ENCODE measurements around the gene UBXN4. TPM values are rescaled to one million over a fixed set of nuclear protein-coding genes. Genes with fewer than 3 reads are reported as not detected.
"Not testable (repeated sequence)": the region's sequence is repeated elsewhere in the genome, so short reads cannot be mapped to it uniquely, and the experiment has no call there.

The UBXN4 gene
- total RNA-seq, 2 experiments from 2014 or later, result 94.1 to 96.2 TPM

DNA sequence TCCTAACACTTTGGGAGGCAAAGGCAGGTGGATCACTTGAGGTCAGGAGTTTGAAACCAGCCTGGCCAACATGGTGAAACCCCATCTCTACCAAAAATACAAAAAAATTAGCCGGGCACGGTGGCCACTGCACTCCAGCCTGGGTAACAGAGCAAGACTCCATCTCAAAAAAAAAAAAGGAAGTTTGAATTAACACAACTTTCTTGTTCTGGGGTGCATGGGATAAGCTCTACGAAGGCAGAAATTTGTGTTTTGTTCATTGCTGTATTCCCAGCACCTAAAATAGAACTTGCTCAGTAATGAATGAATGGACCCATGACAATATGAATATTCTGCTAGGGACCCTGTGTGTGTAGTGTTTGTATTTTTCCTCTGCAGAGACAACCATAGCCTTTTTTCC is 66.2 kb downstream of the UBXN4 start:
- H3K4me1 Mint-ChIP-seq (ENCODE audit: low read depth); H3K27me3 Mint-ChIP-seq (ENCODE audit: low read depth); H3K27ac Mint-ChIP-seq; H3K9me3 Mint-ChIP-seq (ENCODE audit: insufficient read depth); ATAC-seq; DNase-seq; POLR2A ChIA-PET; H3K4me3 Mint-ChIP-seq: not testable (repeated sequence)
- peaks cover 10% of the 10 kb centered on the region for H3K36me3 Mint-ChIP-seq (ENCODE audit: low read depth)
- CTCF ChIA-PET, result interaction anchor here (6.9 kb wide), 1 partner anchor 10 kb away, joined by 48 read pairs; no protein-coding TSS in a partner anchor

GRCh38 chr2:135812907-135813511 is 71.4 kb downstream of the UBXN4 start:
- H3K27ac Mint-ChIP-seq, result no peak overlapping the region
- no peaks in the 10 kb centered on the region for H3K4me1 Mint-ChIP-seq (ENCODE audit: low read depth)
- H3K4me3 Mint-ChIP-seq, result no peak overlapping the region
- H3K36me3 Mint-ChIP-seq (ENCODE audit: low read depth), result peaks cover 10% of the 10 kb centered on the region
- no peaks in the 10 kb centered on the region for H3K27me3 Mint-ChIP-seq (ENCODE audit: low read depth)
- DNase-seq, result no peak
- H3K9me3 Mint-ChIP-seq (ENCODE audit: insufficient read depth), result no peaks in the 10 kb centered on the region
- CTCF ChIA-PET, result interaction anchor here (9.8 kb wide), 1 partner anchor 15 kb away, joined by 65 read pairs; no protein-coding TSS in a partner anchor
- POLR2A ChIA-PET, result no interaction called here
- ATAC-seq, result no peak

DNA sequence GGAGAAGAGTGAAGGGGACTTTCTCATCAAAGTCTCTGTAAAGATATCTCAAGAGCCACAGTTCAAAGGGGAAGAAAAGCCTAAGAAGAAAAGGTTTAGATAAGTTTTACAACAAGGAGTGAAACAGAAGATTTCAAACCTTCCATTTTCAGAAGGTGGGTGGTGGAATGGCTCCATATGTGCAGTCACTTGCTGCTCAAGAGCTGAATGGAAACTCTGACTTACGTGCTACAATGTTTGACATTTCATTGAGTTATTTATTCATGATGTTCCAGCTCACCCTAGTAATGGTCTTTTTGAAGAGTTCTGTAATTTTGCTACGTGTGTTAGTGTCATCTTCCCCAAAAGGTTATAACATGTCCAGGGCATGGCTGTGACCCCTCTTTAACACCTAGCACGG is 73.6 kb downstream of the UBXN4 start:
- H3K4me3 Mint-ChIP-seq, result no peak overlapping the region
- H3K4me1 Mint-ChIP-seq (ENCODE audit: low read depth), result peaks cover 16% of the 10 kb centered on the region
- no peak for DNase-seq
- CTCF ChIA-PET, result interaction anchor here (0.9 to 9.8 kb wide), 2 partner anchors 9 to 17 kb away, joined by 3 to 65 read pairs; no protein-coding TSS in a partner anchor
- ATAC-seq, result no peak
- POLR2A ChIA-PET, result no interaction called here
- no peak overlapping the region for H3K27ac Mint-ChIP-seq
- H3K36me3 Mint-ChIP-seq (ENCODE audit: low read depth), result peaks cover 10% of the 10 kb centered on the region
- no peaks in the 10 kb centered on the region for H3K9me3 Mint-ChIP-seq (ENCODE audit: insufficient read depth)
- no peaks in the 10 kb centered on the region for H3K27me3 Mint-ChIP-seq (ENCODE audit: low read depth)

- Mint-ChIP-seq H3K27ac (no peak overlapping the region), H3K9me3 (ENCODE audit: insufficient read depth) (peaks cover 6% of the 10 kb centered on the region), H3K36me3 (ENCODE audit: low read depth) (peaks cover 15% of the 10 kb centered on the region), H3K4me1 (ENCODE audit: low read depth) (peaks cover 36% of the 10 kb centered on the region), H3K4me3 (no peak overlapping the region), H3K27me3 (ENCODE audit: low read depth) (no peaks in the 10 kb centered on the region)
- ChIA-PET POLR2A (no interaction called here), CTCF (interaction anchor here (9.8 kb wide), 1 partner anchor 19 kb away, joined by 65 read pairs; no protein-coding TSS in a partner anchor)
- ATAC-seq (no peak), DNase-seq (no peak)
Measured at GRCh38 chr2:135817466-135817865, 75.8 kb downstream of the UBXN4 start.

DNA sequence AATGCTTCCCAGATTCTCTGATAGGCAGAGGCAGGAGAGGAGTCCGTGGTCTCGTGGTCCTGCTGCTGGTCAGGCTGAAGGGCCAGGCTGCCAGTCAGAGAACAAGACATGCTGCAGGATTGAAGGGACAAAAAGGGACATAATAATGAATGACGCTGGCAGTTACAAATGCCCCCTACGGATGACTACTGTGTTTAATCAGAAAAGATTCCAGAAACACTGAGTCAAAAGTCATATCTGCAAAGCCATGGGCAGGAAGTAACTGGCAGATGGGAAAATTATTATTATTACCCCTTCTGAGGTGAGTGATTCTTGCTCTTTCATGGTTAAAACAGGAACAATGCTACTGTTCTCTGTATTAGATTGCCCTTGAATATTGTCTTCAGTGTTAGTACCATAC is 76.3 kb downstream of the UBXN4 start:
- ChIA-PET POLR2A (interaction anchor here (0.7 kb wide), 1 partner anchor 35 kb away, joined by 3 read pairs; no protein-coding TSS in a partner anchor), CTCF (interaction anchor here (0.9 to 9.8 kb wide), 4 partner anchors 15 to 59 kb away, joined by 3 to 65 read pairs (median 4); partner anchors contain the start of gene MCM6)
- no peaks in the 10 kb centered on the region for H3K27me3 Mint-ChIP-seq (ENCODE audit: low read depth)
- DNase-seq (no peak), ATAC-seq (no peak)
- no peak overlapping the region for H3K4me3 Mint-ChIP-seq
- peaks cover 20% of the 10 kb centered on the region for H3K36me3 Mint-ChIP-seq (ENCODE audit: low read depth)
- H3K4me1 Mint-ChIP-seq (ENCODE audit: low read depth), result peaks cover 40% of the 10 kb centered on the region
- H3K27ac Mint-ChIP-seq, result no peak overlapping the region
- peaks cover 9% of the 10 kb centered on the region for H3K9me3 Mint-ChIP-seq (ENCODE audit: insufficient read depth)

DNA sequence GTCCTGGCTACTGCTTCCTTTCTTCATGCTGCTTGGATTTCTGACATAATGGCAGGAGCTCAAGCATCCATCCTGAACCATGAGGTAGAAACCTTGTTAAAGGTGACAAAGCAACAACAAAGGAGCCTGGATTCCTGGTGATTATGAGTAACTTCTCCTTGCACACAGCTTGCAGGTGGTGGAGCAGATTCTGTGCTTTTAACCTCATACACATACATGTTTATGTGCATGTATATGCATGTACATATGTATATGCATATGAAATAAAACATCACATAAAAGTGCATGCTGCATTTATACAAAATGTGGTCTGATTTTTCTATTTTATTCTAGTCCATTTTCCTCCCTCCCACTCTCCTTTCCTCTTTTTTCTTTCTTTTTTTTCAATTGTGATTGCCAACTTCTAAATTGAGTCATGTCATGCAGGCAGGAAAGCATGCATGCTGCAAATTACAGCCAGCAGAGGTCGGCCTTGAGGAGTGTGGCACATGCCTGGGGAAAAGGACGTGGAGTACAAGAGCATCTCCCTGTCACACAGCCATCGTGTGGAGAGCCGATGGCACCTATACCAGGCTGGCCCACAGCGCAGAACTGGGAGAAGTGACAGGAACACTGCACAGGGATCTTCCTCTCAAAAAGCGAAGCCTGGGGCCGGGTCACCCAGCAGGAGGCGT is 77.4 kb downstream of the UBXN4 start:
- POLR2A ChIA-PET, result interaction anchor here (0.7 to 0.8 kb wide), 2 partner anchors 34 to 56 kb away, joined by 3 to 4 read pairs; no protein-coding TSS in a partner anchor
- Mint-ChIP-seq H3K4me3 (no peak overlapping the region), H3K9me3 (ENCODE audit: insufficient read depth) (peaks cover 19% of the 10 kb centered on the region), H3K36me3 (ENCODE audit: low read depth) (peaks cover 30% of the 10 kb centered on the region), H3K27me3 (ENCODE audit: low read depth) (no peaks in the 10 kb centered on the region), H3K4me1 (ENCODE audit: low read depth) (peaks cover 48% of the 10 kb centered on the region), H3K27ac (peak overlapping the region; percentile 87)
- peak; percentile 70 for DNase-seq
- peak; percentile 20 for ATAC-seq
- CTCF ChIA-PET, result interaction anchor here (0.9 to 9.8 kb wide), 7 partner anchors 13 to 565 kb away, joined by 3 to 65 read pairs (median 6); partner anchors contain the start of gene MCM6

DNA sequence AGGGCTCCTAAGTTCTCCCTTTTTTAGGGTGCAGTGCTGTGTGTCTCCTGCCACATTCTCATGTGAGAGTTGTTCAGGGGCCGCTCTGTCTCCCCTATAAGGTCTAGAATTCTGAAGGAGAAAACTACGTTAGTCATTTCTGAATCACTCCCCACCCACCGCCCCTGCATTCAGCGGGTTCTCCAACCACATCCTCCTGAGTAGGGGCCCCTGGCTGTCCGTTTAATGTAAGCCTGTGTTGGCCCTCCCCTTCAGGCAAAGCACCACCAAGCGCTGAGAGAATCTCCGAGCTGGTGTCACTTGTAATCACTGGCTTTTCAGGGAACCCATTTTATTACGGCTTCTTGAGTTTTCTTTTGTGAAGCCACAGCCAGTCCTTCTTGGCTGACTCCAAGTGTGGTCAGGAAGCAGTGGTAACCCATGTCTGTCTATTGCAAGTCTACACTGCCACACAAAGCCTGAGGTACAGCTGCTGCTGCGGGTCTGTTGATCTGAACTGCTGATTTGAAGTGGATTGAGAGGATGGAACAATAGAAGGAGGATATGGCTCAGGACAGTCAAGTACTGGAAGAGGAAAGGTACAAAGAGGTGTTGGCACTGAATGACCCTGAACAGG is 78.5 kb downstream of the UBXN4 start:
- H3K9me3 Mint-ChIP-seq (ENCODE audit: insufficient read depth), result peaks cover 22% of the 10 kb centered on the region
- no peaks in the 10 kb centered on the region for H3K27me3 Mint-ChIP-seq (ENCODE audit: low read depth)
- ChIA-PET POLR2A (interaction anchor here (0.8 to 1.2 kb wide), 4 partner anchors 25 to 61 kb away, joined by 3 to 4 read pairs (median 3); partner anchors contain the start of gene MCM6), CTCF (interaction anchor here (0.8 to 9.8 kb wide), 9 partner anchors 10 to 564 kb away, joined by 3 to 65 read pairs (median 4); no protein-coding TSS in a partner anchor)
- peaks cover 33% of the 10 kb centered on the region for H3K36me3 Mint-ChIP-seq (ENCODE audit: low read depth)
- ATAC-seq (peak; percentile 95), DNase-seq (peak; percentile 94)
- peak overlapping the region; percentile 87 for H3K27ac Mint-ChIP-seq
- peaks cover 52% of the 10 kb centered on the region for H3K4me1 Mint-ChIP-seq (ENCODE audit: low read depth)
- peak overlapping the region; percentile 54 for H3K4me3 Mint-ChIP-seq

- CTCF ChIA-PET, result interaction anchor here (1.2 to 9.8 kb wide), 4 partner anchors 12 to 36 kb away, joined by 3 to 65 read pairs (median 5); no protein-coding TSS in a partner anchor
- peaks cover 62% of the 10 kb centered on the region for H3K4me1 Mint-ChIP-seq (ENCODE audit: low read depth)
- POLR2A ChIA-PET, result interaction anchor here (1.0 to 1.2 kb wide), 2 partner anchors 54 to 60 kb away, joined by 3 read pairs; partner anchors contain the start of gene MCM6
- DNase-seq, result no peak
- H3K36me3 Mint-ChIP-seq (ENCODE audit: low read depth), result peaks cover 33% of the 10 kb centered on the region
- ATAC-seq, result no peak
- H3K27ac Mint-ChIP-seq, result peak overlapping the region; percentile 87
- no peaks in the 10 kb centered on the region for H3K27me3 Mint-ChIP-seq (ENCODE audit: low read depth)
- H3K9me3 Mint-ChIP-seq (ENCODE audit: insufficient read depth), result peaks cover 22% of the 10 kb centered on the region
- peak overlapping the region; percentile 54 for H3K4me3 Mint-ChIP-seq
Measured at GRCh38 chr2:135821190-135821589, 79.5 kb downstream of the UBXN4 start.

- Mint-ChIP-seq H3K4me1 (ENCODE audit: low read depth) (peaks cover 64% of the 10 kb centered on the region), H3K27me3 (ENCODE audit: low read depth) (no peaks in the 10 kb centered on the region), H3K9me3 (ENCODE audit: insufficient read depth) (peaks cover 22% of the 10 kb centered on the region), H3K36me3 (ENCODE audit: low read depth) (peaks cover 33% of the 10 kb centered on the region), H3K27ac (peak overlapping the region; percentile 4), H3K4me3 (no peak overlapping the region)
- CTCF ChIA-PET, result interaction anchor here (1.1 to 9.8 kb wide), 2 partner anchors 24 to 38 kb away, joined by 4 to 65 read pairs; no protein-coding TSS in a partner anchor
- ATAC-seq (no peak), DNase-seq (no peak)
- POLR2A ChIA-PET, result no interaction called here
Measured at GRCh38 chr2:135822855-135823254, 81.2 kb downstream of the UBXN4 start.

DNA sequence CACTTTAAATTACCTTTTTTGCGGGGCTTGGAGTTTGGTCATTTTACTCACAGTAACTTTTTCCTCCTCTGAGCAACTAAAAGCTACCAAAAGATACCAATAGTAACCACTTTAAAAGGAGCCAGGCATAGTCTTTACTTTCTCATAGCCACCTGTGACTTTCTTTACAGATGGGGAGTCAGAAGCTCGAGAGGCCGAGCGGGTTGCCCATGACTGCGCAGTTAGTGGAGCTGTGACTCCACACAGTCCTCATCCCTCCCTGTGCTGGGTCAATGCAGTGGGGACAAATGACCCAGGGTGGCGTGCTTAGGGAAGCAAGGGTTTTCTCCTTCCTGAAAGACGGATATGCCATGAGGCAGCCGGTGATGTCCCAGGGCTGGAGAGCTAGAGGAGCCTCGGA is 83.5 kb downstream of the UBXN4 start:
- ATAC-seq (no peak), DNase-seq (no peak)
- H3K36me3 Mint-ChIP-seq (ENCODE audit: low read depth), result peaks cover 33% of the 10 kb centered on the region
- H3K4me3 Mint-ChIP-seq, result no peak overlapping the region
- peaks cover 22% of the 10 kb centered on the region for H3K9me3 Mint-ChIP-seq (ENCODE audit: insufficient read depth)
- no peaks in the 10 kb centered on the region for H3K27me3 Mint-ChIP-seq (ENCODE audit: low read depth)
- H3K27ac Mint-ChIP-seq, result no peak overlapping the region
- CTCF ChIA-PET, result interaction anchor here (1.5 to 4.6 kb wide), 3 partner anchors 14 to 81 kb away, joined by 3 to 27 read pairs (median 10); no protein-coding TSS in a partner anchor
- POLR2A ChIA-PET, result interaction anchor here (0.9 to 1.9 kb wide), 2 partner anchors 50 to 53 kb away, joined by 3 to 4 read pairs; no protein-coding TSS in a partner anchor
- H3K4me1 Mint-ChIP-seq (ENCODE audit: low read depth), result peaks cover 50% of the 10 kb centered on the region

GRCh38 chr2:135825550-135826176 is 84.0 kb downstream of the UBXN4 start:
- ChIA-PET CTCF (interaction anchor here (1.5 to 4.6 kb wide), 3 partner anchors 13 to 82 kb away, joined by 3 to 27 read pairs (median 10); no protein-coding TSS in a partner anchor), POLR2A (interaction anchor here (0.9 to 1.9 kb wide), 2 partner anchors 50 to 54 kb away, joined by 3 to 4 read pairs; no protein-coding TSS in a partner anchor)
- ATAC-seq, result no peak

More at GRCh38 chr2:135825550-135826176, 84.0 kb downstream of the UBXN4 start:
- H3K36me3 Mint-ChIP-seq (ENCODE audit: low read depth), result peaks cover 33% of the 10 kb centered on the region
- no peak for DNase-seq
- H3K4me3 Mint-ChIP-seq, result no peak overlapping the region
- no peak overlapping the region for H3K27ac Mint-ChIP-seq
- peaks cover 22% of the 10 kb centered on the region for H3K9me3 Mint-ChIP-seq (ENCODE audit: insufficient read depth)
- no peaks in the 10 kb centered on the region for H3K27me3 Mint-ChIP-seq (ENCODE audit: low read depth)
- peaks cover 44% of the 10 kb centered on the region for H3K4me1 Mint-ChIP-seq (ENCODE audit: low read depth)
